SH-SY5Y (cell line): Measurements from ENCODE around the gene HTR1B.

Experiments used
- GATA2 ChIP-seq: IDR thresholded peaks from 2 replicates; pipeline ENCODE4 v1.6.1; 2011; ENCODE audit warnings: mild to moderate bottlenecking, low read depth, low read length
- GATA3 ChIP-seq: IDR thresholded peaks from 2 replicates; pipeline ENCODE4 v1.6.1; 2011; ENCODE audit warnings: low read depth, mild to moderate bottlenecking, low read length, moderate library complexity

DNA sequence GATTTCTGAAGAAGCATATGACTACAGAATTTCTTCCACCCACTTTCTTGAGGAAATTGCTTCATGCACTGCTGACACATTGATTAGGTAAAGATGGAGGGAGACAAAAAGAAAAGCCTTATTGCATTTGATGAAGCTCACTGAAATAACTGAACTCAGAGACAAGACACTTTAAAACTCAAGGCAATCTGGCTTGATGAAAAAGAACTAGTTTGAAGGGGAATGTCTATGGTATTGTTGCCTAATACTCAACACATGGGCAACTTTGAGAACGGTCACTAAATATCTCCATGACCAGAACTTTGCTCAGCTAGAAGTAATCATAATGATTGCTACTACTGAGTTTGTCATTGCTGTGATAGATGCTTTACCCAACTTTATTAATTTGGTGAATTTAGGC, 38.1 kb downstream of the HTR1B start:
- no peak for TF ChIP-seq GATA2
- TF ChIP-seq GATA3 = no peak
